Measurements from ENCODE around the gene TK1. TPM values are rescaled to one million over a fixed set of nuclear protein-coding genes. Genes with fewer than 3 reads are reported as not detected.
A peak's percentile ranks its signal among the peaks of the same experiment; 100 is the strongest.

Gene TK1
- total and polyA plus RNA-seq, 2 donors (not counting 1 experiment from before 2014, with no cell fraction given), result 2.2 to 3.8 TPM

DNA sequence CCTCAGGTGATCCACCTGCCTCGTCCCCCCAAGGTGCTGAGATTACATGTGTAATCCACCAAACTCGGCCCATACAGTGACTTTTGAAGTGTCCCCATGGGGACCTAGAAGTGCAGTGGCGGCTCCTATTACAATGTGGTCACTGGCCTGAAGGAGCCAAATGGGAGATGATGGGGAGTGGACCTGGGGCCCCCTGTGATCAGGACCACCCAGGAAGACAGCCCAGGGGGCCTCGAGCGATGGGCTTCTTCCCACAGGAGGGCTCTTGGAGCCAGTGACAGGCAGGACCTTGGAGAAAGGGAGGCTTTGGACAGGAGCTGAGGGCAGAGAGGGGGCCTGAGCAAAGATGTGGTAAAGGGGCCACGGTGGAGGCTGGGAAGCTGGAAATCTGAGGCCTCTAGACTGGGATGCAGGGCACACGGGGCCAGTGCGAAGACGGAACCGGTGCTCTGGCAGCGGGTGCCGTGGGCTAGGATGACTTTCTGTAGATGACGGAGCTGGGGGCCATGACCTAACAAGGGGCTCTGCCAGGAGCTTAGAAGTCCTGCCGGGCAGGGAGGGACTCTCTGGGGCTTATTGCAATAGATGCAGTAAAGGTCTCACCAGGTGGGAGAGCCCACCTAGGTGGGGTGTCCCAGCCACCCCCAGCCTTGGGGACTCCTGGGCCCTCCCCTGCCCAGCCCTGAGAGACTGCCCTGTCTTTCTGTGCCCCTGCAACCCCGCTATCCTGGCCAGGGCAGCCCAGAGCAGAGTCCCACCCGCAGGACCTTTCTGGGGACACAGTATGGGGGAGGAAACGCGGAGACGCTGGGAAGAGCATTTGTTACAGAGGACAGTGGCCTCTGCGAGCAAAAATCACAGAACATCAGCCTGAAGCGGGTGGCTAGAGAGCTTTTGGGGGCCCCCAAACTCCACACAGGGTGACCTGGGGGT, 43.4 kb downstream of the TK1 start:
- Histone ChIP-seq H3K36me3 (replicated peaks in 1 of 2; ENCODE audit: control extremely low read depth in 1 of 2, control insufficient read depth in 1 of 2, extremely low read depth in 1 of 2, insufficient read depth in 2 of 2, low read length in 1 of 2) (peaks cover 0 to 24% of the 10 kb centered on the region in 2 experiments), H4K20me1 (ENCODE audit: control insufficient read depth, insufficient read depth, low read length, poor library complexity, severe bottlenecking) (peaks cover 9% of the 10 kb centered on the region), H3K9me3 (ENCODE audit: control extremely low read depth in 1 of 3, control insufficient read depth in 2 of 3, insufficient read depth in 1 of 3, low read length in 2 of 3) (peaks cover 0 to 10% (median 0%) of the 10 kb centered on the region in 3 donors), H3K27ac (ENCODE audit: low read length in 2 of 2) (peak overlapping the region; percentile 38 to 57), H3K4me2 (replicated peaks; ENCODE audit: low read depth, low read length, poor library complexity, severe bottlenecking) (peak overlapping the region; percentile 67), H3K9ac (ENCODE audit: low read length) (no peak overlapping the region), H3K4me1 (ENCODE audit: control insufficient read depth in 2 of 2, insufficient read depth in 2 of 2, low read length in 2 of 2) (peaks cover 82 to 95% of the 10 kb centered on the region in 2 donors), H2AFZ (ENCODE audit: insufficient read depth, low read depth, low read length, poor library complexity, severe bottlenecking) (no peak overlapping the region), H3K27me3 (replicated peaks in 1 of 4; ENCODE audit: control extremely low read depth in 1 of 4, control insufficient read depth in 3 of 4, insufficient read depth in 4 of 4, low read length in 3 of 4) (no peaks in the 10 kb centered on the region), H3K79me2 (ENCODE audit: control insufficient read depth, insufficient read depth, low read length) (peaks cover 21% of the 10 kb centered on the region), H3K4me3 (ENCODE audit: control extremely low read depth in 1 of 5, extremely low read depth in 1 of 5, insufficient read depth in 1 of 5, low read depth in 2 of 5, low read length in 4 of 5) (no peak overlapping the region)
- 92% methylated on average over 17 of the region's 21 CpGs for WGBS (ENCODE audit: insufficient coverage)
- POLR2A ChIA-PET, result interaction anchor here (0.5 to 22.6 kb wide), 7 partner anchors 9 to 213 kb away, joined by 3 to 432 read pairs (median 9); partner anchors contain the start of genes SYNGR2, TMC6 and TMC8
- TF ChIP-seq, protein P1, sequence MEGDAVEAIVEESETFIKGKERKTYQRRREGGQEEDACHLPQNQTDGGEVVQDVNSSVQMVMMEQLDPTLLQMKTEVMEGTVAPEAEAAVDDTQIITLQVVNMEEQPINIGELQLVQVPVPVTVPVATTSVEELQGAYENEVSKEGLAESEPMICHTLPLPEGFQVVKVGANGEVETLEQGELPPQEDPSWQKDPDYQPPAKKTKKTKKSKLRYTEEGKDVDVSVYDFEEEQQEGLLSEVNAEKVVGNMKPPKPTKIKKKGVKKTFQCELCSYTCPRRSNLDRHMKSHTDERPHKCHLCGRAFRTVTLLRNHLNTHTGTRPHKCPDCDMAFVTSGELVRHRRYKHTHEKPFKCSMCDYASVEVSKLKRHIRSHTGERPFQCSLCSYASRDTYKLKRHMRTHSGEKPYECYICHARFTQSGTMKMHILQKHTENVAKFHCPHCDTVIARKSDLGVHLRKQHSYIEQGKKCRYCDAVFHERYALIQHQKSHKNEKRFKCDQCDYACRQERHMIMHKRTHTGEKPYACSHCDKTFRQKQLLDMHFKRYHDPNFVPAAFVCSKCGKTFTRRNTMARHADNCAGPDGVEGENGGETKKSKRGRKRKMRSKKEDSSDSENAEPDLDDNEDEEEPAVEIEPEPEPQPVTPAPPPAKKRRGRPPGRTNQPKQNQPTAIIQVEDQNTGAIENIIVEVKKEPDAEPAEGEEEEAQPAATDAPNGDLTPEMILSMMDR (IDR thresholded peaks at IDR 0.05), result no peak
- TF ChIP-seq EZH2 (IDR thresholded peaks at IDR 0.05; ENCODE audit: borderline replicate concordance, insufficient read depth, low read depth, low read length, poor library complexity, severe bottlenecking), result no peak
- peak overlapping the region; percentile 81 for H3K27ac Mint-ChIP-seq
- no peaks in the 10 kb centered on the region for H3K9me3 Mint-ChIP-seq (ENCODE audit: insufficient read depth)
- no peaks in the 10 kb centered on the region for H3K27me3 Mint-ChIP-seq
- CTCF ChIA-PET, result interaction anchor here (1.2 to 14.1 kb wide), 4 partner anchors 13 to 34 kb away, joined by 3 to 357 read pairs (median 6); partner anchors contain the start of genes SYNGR2, TK1 and TMC8
- ATAC-seq (ENCODE audit: low read depth), result no peak
- no peak for DNase-seq
- intact Hi-C loops (cut with micrococcal nuclease), result no loop called here
- no peak overlapping the region for H3K4me3 Mint-ChIP-seq
- peaks cover 83% of the 10 kb centered on the region for H3K4me1 Mint-ChIP-seq
